Natural killer cell treated with Interleukin-12 subunit alpha and Interleukin-12 subunit beta and Interleukin-15 and Interleukin-18, amount 100 ng/mL, for 72 hours (primary cell): ENCODE measurements around the gene HOXC13. TPM values are rescaled to one million over a fixed set of nuclear protein-coding genes. Genes with fewer than 3 reads are reported as not detected.

Experiments
- ATAC-seq, 2 donors: fragments of 150-1000 bp; cut with Tn5 transposase in 1 of 2; sonication (Bioruptor Pico), chemical (Tn5 transposase) in 1 of 2; 2 replicates each; pipeline ENCODE4 v1.10.0; 2021
- DNase-seq: peaks from one replicate; pipeline ENCODE4 v3.0.0; 2022; ENCODE audit warnings: low spot score
- H3K27ac Mint-ChIP-seq, 2 donors: 1 replicate in 1 of 2; 2 replicates in 1 of 2; pipeline ENCODE4 v1.8.0; 2022; ENCODE audit warnings: mixed read lengths in 2 of 2, mild to moderate bottlenecking in 1 of 2, moderate library complexity in 1 of 2
- H3K27me3 Mint-ChIP-seq, 2 donors: 1 replicate in 1 of 2; 2 replicates in 1 of 2; pipeline ENCODE4 v1.8.0; 2022; ENCODE audit warnings: mixed read lengths in 2 of 2
- H3K36me3 Mint-ChIP-seq: one replicate; pipeline ENCODE4 v1.8.0; 2022; ENCODE audit warnings: mixed read lengths
- H3K4me1 Mint-ChIP-seq, 2 donors: 1 replicate in 1 of 2; 2 replicates in 1 of 2; pipeline ENCODE4 v1.8.0; 2022; ENCODE audit warnings: low read depth in 2 of 2, mixed read lengths in 2 of 2, mild to moderate bottlenecking in 1 of 2
- H3K4me3 Mint-ChIP-seq: one replicate; pipeline ENCODE4 v1.8.0; 2022; ENCODE audit warnings: mixed read lengths
- H3K9me3 Mint-ChIP-seq: 2 replicates; pipeline ENCODE4 v1.8.0; 2022; ENCODE audit warnings: mixed read lengths
- total RNA-seq, 2 donors: library from RNA; stranded (reverse); gene quantifications; one replicate each; pipeline ENCODE4 v1.2.3, GENCODE V29; 2022

HOXC13 gene
- total RNA-seq, 2 donors from 2014 or later: not detected

DNA sequence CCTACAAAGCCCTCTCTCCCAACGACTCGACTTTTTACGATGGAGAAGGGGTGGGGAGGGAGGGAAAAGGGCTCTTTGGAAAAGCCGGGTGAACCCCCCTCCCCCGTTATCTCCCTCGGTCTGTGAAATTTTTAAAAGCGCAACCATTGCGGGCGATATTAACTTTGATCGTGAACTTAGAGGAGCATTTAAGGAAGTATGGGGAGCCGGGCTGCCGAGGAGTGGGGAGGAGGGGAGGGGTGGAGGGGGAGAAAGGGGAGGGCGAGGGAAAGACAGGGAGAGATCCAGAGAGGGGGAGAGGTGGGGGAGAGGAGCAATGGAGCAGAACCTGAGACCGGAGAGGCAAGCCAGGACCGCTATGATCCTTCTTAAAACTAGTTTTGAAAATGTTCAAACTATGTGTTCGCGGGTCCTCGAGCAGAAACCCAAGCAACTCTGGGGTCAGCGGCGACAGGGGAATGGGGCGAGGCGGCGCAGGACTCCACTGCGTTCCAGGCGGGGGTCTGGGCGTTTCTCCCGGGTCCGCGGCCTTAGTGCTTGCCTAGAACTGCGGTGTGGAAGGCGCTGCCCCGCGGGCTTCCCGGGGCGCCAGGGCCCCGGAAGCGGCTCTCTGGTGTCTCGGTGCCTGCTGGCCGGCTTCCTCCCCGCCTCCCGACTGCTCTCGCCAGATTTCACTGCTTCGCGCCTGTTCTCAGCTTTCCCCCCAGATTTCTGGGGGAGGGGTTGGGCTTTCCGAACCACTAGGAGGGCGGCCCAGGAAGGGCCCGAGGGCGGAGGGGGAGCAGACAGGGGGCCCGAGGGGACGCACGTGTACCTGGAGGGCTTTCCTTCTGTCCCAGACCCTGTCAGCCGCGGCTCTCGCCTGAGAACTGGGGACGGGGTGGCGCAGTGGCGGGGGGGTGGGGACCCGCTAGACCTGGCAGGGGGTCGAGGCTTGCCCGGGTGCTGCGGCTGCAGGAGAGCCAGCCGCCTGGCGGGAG lies 35.7 kb downstream of the HOXC13 start, which contains the start of gene HOTAIR:
HOTAIR (minus strand) TSS at position 871 of the 980 bp plus-strand sequence.
- ATAC-seq (peak; percentile 56 to 82), DNase-seq (no peak)
- H3K36me3 Mint-ChIP-seq: no peaks in the 10 kb centered on the region
- H3K9me3 Mint-ChIP-seq: no peaks in the 10 kb centered on the region
- H3K27ac Mint-ChIP-seq: no peak within 1 kb of the TSS
- peaks cover 11 to 19% of the 10 kb centered on the region in 2 donors for H3K4me1 Mint-ChIP-seq
- H3K27me3 Mint-ChIP-seq: peaks cover 63 to 81% of the 10 kb centered on the region in 2 donors
- peak within 1 kb of the TSS; percentile 71 for H3K4me3 Mint-ChIP-seq

DNA sequence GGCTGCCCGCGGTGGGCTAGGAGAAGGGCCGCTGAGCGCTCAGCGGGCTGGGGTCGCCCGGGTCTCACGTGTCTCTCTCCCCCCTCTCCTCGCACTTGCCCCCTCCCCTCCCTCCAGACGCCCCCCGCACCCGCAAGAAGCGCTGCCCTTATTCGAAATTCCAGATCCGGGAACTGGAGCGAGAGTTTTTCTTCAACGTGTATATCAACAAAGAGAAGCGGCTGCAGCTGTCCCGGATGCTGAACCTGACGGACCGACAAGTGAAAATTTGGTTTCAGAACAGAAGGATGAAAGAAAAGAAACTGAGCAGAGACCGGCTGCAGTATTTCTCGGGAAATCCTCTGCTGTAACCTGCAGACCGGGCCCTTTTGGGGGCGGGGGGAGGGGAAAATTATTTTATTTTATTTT lies 36.4 kb downstream of the HOXC13 start:
- peaks cover 11 to 19% of the 10 kb centered on the region in 2 donors for H3K4me1 Mint-ChIP-seq
- peaks cover 64 to 84% of the 10 kb centered on the region in 2 donors for H3K27me3 Mint-ChIP-seq
- ATAC-seq (no peak), DNase-seq (no peak)
- H3K4me3 Mint-ChIP-seq: peak overlapping the region; percentile 61
- no peaks in the 10 kb centered on the region for H3K36me3 Mint-ChIP-seq
- no peak overlapping the region for H3K27ac Mint-ChIP-seq
- no peaks in the 10 kb centered on the region for H3K9me3 Mint-ChIP-seq

DNA sequence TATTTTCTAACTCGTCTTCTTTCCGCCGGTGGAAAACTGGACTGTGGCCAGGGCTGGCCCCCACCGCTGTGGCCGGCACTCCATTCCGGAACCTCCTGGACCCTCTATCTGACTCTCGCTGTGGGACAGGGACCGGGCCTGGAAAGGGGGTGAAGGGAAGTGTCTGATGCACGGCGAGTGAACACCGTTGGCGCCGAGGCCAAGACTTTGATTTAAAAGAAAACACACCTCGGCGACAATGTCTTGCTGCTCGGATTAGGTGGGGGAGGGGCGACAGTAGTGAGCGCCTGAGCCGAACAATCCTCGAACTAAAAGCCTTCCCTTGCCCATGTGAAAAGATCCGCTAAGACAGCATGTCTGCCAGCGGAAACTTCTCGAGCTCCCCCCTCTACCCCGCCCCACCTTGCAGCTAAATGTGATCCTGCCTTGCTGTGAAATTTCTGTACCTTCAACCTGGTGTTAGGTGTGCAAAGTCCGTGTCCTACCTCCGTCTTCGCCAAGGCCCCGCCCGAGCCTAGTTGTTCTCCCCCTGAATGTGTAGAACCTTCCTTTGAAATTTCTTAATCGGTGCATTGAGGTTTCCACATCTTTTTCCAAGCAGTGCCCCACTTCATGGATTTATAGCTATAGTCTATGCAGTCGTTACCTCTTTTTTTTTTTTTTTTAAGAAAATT lies 37.0 kb downstream of the HOXC13 start:
- no peak overlapping the region for H3K27ac Mint-ChIP-seq
- no peaks in the 10 kb centered on the region for H3K9me3 Mint-ChIP-seq
- no peak for ATAC-seq
- no peaks in the 10 kb centered on the region for H3K36me3 Mint-ChIP-seq
- peaks cover 67 to 84% of the 10 kb centered on the region in 2 donors for H3K27me3 Mint-ChIP-seq
- DNase-seq: no peak
- H3K4me1 Mint-ChIP-seq: peaks cover 15 to 19% of the 10 kb centered on the region in 2 donors
- peak overlapping the region; percentile 61 for H3K4me3 Mint-ChIP-seq

DNA sequence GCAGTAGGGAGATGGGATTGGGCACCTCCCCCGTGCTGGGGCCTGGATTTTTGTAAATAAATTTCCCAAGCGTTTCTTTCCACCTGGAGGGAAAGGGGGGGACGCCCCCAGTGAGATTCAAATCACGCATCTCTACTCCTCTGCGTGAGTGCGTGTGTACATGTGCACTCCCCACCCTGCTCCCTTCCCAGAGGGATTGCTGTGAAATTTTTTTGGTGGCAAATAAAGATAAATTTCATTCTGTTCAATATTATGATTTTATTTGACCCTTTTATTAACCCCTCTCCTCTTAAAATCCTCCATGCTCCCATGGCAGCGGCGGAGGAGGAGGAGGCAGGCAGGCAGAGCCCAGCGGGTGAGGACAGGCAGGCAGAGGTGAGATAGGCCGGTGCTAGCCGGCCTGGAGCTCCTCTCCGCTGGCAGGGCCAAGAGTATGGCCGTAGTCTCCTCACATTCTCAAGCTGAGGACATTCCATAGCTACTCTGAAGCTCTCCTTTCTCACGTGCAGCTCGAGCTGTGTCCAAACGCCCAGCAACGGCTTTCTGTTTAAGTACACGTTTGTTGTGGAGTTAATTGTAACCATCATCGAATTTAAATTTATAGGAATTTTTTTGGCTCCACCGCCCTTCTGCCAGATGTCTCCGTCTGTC lies 37.7 kb downstream of the HOXC13 start:
- H3K4me3 Mint-ChIP-seq: no peak overlapping the region
- no peak for DNase-seq
- H3K36me3 Mint-ChIP-seq: no peaks in the 10 kb centered on the region
- peaks cover 15 to 19% of the 10 kb centered on the region in 2 donors for H3K4me1 Mint-ChIP-seq
- ATAC-seq: no peak
- H3K27me3 Mint-ChIP-seq: peaks cover 67 to 84% of the 10 kb centered on the region in 2 donors
- H3K9me3 Mint-ChIP-seq: no peaks in the 10 kb centered on the region
- H3K27ac Mint-ChIP-seq: no peak overlapping the region

DNA sequence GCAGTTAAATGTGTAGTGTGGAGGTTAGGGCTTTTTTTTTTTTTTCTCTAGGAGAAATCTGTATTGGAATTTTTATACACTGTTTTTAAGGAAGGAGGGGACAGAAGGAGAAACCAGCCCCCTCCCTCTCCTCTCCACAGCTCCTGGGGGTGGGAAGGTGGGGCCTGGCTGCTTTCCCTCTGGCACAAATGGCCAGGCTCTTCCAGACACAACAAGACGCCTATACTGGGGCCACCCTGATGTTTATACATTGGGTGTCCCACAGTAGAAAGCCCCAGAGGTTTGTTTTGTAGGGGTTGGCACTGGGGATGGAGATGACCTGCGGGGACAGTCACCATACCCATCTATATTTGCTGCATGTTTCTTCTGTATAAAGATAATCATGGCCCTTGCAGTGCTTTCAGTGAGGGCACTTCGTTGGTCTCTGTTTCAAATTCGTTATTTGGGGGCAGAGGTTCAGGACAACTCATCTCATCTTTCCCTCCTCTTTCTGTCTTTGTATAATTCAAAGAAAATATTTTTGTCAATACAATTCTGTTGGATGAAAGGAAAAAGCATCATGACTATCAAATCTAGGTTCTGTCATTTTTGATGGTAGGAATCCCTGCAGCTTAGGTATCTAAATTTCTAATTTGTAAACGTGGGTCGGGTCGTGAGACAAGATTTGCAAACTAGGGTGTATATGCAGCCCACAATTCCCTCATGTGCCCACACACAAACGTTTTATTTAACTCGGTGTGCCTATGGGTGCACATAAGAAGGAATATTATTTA lies 38.4 kb downstream of the HOXC13 start:
- DNase-seq: no peak
- peaks cover 67 to 82% of the 10 kb centered on the region in 2 donors for H3K27me3 Mint-ChIP-seq
- ATAC-seq: no peak
- no peak overlapping the region for H3K4me3 Mint-ChIP-seq
- H3K4me1 Mint-ChIP-seq: peaks cover 15 to 19% of the 10 kb centered on the region in 2 donors
- no peak overlapping the region for H3K27ac Mint-ChIP-seq
- no peaks in the 10 kb centered on the region for H3K9me3 Mint-ChIP-seq
- H3K36me3 Mint-ChIP-seq: no peaks in the 10 kb centered on the region

DNA sequence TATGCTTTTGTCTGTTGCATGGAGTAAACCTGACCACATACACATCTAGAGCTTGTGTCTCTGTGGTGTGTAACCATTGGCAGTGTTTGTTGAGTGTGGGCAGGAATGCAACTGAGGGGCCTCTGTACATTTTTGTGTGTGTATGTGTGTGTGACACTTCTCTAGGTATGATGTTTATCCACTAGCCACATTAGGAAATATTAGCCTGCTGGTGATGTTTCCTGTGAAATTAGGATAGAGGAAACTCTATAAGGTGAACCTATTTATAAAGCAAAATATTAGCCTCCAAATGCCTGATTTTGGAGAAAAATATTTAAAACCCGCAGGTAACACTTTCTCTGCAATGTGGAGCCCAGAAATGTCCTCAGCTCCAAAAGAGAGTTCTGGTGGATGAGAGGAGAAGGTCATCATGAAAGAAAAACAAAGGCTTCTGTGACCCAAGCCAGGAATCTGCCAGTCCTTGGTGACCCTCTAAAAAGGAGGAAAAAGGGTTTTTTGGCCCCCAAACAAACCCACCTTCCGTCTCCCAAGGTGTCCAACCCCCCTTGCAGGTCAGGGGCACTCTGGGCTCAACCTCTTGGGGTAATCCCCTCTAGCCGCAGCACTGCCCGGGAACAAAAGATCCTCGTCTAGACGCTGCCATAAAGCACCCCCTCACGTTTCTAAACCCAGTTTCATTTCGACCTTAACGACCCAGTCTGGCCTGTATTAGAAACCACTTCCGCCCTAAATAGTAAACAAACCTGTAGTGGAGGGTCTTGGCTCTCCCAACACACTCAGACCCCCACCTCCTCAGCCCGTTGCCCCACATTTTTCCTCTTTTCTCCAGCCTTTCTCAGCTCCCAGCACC lies 39.2 kb downstream of the HOXC13 start:
- DNase-seq: no peak
- no peaks in the 10 kb centered on the region for H3K9me3 Mint-ChIP-seq
- H3K27ac Mint-ChIP-seq: no peak overlapping the region
- H3K36me3 Mint-ChIP-seq: no peaks in the 10 kb centered on the region
- no peak for ATAC-seq
- peaks cover 15 to 18% of the 10 kb centered on the region in 2 donors for H3K4me1 Mint-ChIP-seq
- H3K4me3 Mint-ChIP-seq: no peak overlapping the region
- H3K27me3 Mint-ChIP-seq: peaks cover 63 to 80% of the 10 kb centered on the region in 2 donors

DNA sequence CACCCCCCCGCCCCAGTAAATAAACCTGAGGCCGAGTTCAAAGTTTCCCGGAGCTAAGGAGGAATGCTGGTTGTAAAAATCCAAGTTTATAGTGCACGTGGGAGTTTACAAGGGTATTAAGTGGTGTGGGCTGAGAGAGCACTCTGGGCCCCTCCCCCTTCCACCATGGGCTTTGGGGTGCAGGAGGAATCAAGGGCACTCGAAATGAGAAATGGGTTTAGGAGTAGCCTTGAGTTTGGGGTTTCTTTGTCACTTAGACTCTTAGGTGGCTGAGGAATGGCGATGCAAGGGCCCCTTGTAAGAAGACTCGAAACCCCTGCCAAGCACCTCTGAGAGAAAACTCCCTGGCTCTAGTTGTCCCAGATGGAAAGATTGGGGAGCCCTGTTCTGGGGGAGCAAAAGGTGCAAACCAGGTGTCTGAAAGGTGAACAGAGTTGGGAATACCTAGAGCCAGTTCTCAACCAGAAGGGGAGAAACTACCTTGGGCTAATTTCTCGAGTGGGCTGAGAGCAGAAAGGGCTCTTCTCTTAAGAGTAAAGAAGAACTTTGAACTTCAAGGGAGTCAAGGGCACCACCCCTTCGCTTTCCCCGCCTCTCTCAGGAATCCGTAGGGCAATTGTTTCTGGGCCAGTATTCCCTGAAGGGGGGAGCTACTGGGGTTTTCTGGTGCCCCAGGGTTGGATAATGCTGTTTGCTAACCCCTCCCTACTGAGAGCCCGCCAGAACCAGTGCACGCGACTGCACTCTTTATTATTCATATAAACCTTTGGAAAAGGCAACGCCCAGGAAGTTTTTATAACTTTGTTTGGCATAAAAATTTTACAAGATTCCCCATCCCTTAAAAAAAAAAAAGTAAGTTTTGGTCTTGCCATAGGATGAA lies 40.1 kb downstream of the HOXC13 start:
- H3K27ac Mint-ChIP-seq: no peak overlapping the region
- H3K4me1 Mint-ChIP-seq: peaks cover 8 to 12% of the 10 kb centered on the region in 2 donors
- DNase-seq (no peak), ATAC-seq (no peak)
- no peak overlapping the region for H3K4me3 Mint-ChIP-seq
- H3K27me3 Mint-ChIP-seq: peaks cover 64 to 81% of the 10 kb centered on the region in 2 donors
- no peaks in the 10 kb centered on the region for H3K9me3 Mint-ChIP-seq
- H3K36me3 Mint-ChIP-seq: no peaks in the 10 kb centered on the region

DNA sequence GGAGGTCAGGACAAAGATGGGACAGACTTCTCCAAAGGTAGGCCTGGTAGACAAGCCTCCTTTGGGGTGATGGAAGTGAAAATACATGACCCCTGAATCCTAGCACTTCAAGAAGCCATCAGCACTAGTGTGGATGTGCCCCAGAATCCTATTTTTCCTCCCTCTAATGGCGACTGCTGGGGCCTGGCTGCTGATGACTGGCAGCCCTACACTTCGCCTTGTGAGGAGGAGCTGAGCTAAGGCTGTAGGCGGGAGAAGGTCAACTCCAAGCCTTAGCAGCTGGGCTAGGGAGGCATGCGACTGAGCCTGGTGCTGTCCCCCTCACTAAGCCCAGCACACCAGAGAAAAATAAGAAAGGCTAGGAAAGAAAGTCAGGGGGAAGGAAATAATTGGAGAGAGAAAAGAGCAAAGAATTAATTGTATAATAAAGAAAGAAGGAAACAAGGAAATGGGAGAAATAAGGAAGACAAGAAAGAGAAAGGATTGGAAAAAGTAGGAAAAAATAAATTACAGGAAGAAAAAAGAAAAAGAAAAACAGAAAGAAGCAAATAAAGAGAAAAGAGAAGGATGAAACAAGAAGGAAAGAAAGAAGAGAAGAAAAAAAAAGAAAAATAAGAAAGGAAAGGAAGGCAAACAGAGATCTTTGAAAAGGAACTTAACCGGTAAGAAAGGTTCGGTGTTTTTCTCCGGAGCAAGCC lies 41.6 kb downstream of the HOXC13 start:
- ATAC-seq: no peak
- no peak overlapping the region for H3K4me3 Mint-ChIP-seq
- no peaks in the 10 kb centered on the region for H3K36me3 Mint-ChIP-seq
- DNase-seq: no peak
- H3K4me1 Mint-ChIP-seq: peaks cover 8 to 13% of the 10 kb centered on the region in 2 donors
- no peaks in the 10 kb centered on the region for H3K9me3 Mint-ChIP-seq
- H3K27ac Mint-ChIP-seq: no peak overlapping the region
- H3K27me3 Mint-ChIP-seq: peaks cover 68 to 87% of the 10 kb centered on the region in 2 donors

DNA sequence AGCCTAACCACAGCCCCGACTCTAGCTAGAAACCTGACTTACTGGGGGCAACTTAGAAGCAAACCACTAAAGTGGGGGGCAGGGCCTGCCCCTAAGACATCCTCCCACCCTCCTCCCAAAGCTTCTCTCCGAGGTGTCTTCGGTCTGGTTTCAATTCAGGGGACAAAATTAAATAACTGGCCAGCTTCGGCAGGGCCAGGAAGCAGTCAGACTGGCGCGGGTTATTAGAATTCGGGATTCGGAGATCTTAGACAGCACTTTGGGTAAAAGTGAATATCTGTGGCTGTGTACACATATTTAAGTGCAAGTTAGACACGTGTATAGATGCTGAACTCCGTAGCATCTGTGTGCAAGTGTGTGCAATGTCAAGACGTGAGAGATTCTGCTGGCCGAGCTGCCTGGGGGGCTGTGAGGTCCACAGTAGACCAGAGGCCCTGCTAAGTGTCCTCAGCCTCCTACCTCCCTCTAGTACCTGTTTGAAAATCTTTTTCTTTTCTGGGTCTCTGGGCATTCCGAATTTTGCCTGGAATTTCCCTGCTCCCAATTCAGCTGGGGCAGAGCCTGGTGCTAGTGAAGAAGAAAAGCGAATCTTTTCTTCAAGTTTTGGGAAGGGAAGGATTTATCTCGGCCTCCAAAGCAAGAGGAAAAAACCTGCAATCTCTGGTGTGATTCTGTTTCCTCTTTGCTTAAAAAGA lies 42.3 kb downstream of the HOXC13 start:
- ATAC-seq (no peak), DNase-seq (no peak)
- peaks cover 5 to 11% of the 10 kb centered on the region in 2 donors for H3K4me1 Mint-ChIP-seq
- H3K27ac Mint-ChIP-seq: no peak overlapping the region
- H3K4me3 Mint-ChIP-seq: no peak overlapping the region
- no peaks in the 10 kb centered on the region for H3K9me3 Mint-ChIP-seq
- no peaks in the 10 kb centered on the region for H3K36me3 Mint-ChIP-seq
- H3K27me3 Mint-ChIP-seq: peaks cover 67 to 84% of the 10 kb centered on the region in 2 donors

DNA sequence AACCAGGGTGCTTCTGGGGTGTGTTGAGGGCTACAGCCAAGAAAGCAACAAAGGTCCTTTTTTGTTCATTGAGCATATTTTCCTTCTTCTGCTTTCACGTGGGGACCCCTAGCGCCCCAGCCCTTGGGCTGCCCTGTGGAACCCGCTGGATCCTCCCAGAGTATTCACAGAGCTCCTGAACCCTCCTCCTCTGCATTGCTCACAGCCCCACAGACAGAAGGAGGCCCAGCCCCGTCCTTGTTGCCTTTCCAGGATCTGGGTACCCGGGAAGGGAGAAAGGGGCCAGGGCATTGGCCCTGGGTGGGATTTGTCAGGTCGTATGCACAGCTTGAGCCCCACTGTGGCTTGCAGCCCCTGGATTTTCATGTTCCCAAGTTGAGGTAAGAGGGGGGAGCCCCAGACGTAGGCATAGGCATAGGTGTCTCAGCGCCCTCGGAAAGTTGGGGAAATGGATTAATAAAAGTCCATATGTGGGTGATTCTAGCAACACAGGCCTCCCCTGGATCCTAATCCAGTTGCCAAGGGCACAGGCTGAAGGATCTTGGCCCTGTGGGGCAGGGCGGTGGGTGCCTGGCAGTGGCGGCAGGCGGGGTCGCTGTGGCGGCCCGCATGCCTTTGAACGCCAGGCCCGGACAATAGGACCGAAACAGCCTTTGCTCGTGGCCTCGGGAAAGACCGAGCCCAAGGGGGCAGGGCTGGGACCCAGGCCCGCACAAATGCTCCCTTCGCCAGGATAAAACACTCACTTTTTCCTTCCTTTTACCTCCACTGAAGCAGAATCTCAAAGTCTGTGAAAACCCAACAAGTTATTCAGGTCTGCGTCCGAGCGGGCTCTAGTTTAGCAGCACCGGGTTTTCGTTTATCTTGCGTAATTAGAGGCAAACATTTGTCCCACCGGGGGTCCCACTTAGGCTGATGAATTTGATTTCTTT lies 43.3 kb downstream of the HOXC13 start:
- Mint-ChIP-seq H3K4me1 (peaks cover 13 to 14% of the 10 kb centered on the region in 2 donors), H3K27ac (no peak overlapping the region), H3K4me3 (no peak overlapping the region), H3K9me3 (no peaks in the 10 kb centered on the region), H3K36me3 (no peaks in the 10 kb centered on the region), H3K27me3 (peaks cover 69 to 85% of the 10 kb centered on the region in 2 donors)
- ATAC-seq: no peak
- DNase-seq: no peak
